HepG2 (cell line): ENCODE measurements around the gene COA5.

Source experiments
- MXI1 ChIP-seq: IDR thresholded peaks from 3 replicates; pipeline ENCODE4 v1.6.1; 2012; ENCODE audit warnings: low read depth, low read length, inconsistent platforms, borderline replicate concordance
- NCOR1 ChIP-seq: fragments of 200-600 bp; sonication (generic); IDR thresholded peaks from 2 replicates; pipeline ENCODE4 v1.7.0; 2017; ENCODE audit warnings: antibody characterized with exemption, low read length, borderline replicate concordance
- POLR2A ChIP-seq, 2 experiments: IDR thresholded peaks; 2 replicates each; pipeline ENCODE4 v1.6.1; 2011; ENCODE audit warnings: low read depth in 2 of 2, low read length in 2 of 2, mild to moderate bottlenecking in 1 of 2, moderate library complexity in 1 of 2; ENCODE audit not compliant: insufficient read depth in 1 of 2
- REPIN1 ChIP-seq: sonication (generic); formaldehyde crosslinking; IDR thresholded peaks from 2 replicates; pipeline ENCODE4 v1.8.0; 2022; ENCODE audit warnings: missing genetic modification reagents, low read depth, mild to moderate bottlenecking, borderline replicate concordance
- RNF2 ChIP-seq: fragments of 450-650 bp; conservative IDR thresholded peaks from 2 replicates; pipeline ENCODE4 v1.6.1; 2016; ENCODE audit warnings: low read depth
- RXRA ChIP-seq: sonication (generic); formaldehyde crosslinking; IDR thresholded peaks from 2 replicates; pipeline ENCODE4 v1.5.1; 2020; ENCODE audit warnings: missing genetic modification reagents
- TCF12 ChIP-seq, 2 experiments: fragments of 450-650 bp in 1 of 2; sonication (generic) in 1 of 2; formaldehyde crosslinking in 1 of 2; IDR thresholded peaks; 2 replicates each; pipeline versions ENCODE4 v1.6.1 to v1.8.0; 2017 to 2022; ENCODE audit warnings: antibody characterized with exemption in 1 of 2, mild to moderate bottlenecking in 1 of 2, missing genetic modification reagents in 1 of 2, moderate library complexity in 1 of 2
- ZNF331 ChIP-seq: sonication (generic); formaldehyde crosslinking; IDR thresholded peaks from 2 replicates; pipeline ENCODE4 v1.4.0; 2020; ENCODE audit warnings: missing genetic modification reagents
- ZNF382 ChIP-seq: sonication (generic); formaldehyde crosslinking; IDR thresholded peaks from 2 replicates; pipeline ENCODE4 v1.5.0; 2020; ENCODE audit warnings: missing genetic modification reagents, mild to moderate bottlenecking, borderline replicate concordance
- TF ChIP-seq, protein P1 (sequence below): sonication (generic); formaldehyde crosslinking; conservative IDR thresholded peaks from 2 replicates; pipeline ENCODE4 v1.4.0; 2020; ENCODE audit warnings: missing genetic modification reagents
- TF ChIP-seq, protein P2 (sequence below): sonication (generic); formaldehyde crosslinking; IDR thresholded peaks from 2 replicates; pipeline ENCODE4 v1.4.0; 2020; ENCODE audit warnings: missing genetic modification reagents; ENCODE audit errors: not compliant biosample characterization

DNA sequence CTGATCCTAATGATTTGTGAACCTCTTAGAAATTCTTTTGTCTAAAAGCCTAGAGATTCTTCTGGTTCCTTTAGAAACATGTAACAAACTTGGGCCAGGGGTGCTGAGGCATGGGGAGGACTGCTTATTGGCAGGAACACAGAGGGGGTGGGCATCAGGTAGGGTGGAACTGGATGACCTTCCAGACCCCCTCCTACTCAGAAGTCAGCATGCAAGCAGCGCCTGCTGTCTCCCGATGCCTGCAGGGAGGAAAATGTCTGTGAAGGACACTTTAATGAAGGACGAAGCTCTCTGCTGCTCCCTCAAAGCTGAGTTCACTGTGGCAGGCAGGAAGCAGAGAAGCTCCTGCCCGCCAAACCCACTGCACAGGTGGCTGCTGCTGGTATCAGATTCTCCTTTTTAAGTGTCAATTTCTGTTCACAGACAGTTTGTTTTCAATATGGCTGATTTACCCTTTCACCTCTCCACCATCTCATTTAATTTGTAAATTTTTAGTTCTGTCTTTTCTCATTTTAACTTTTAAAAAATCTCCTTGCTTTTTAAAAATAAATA lies 19.4 kb downstream of the COA5 start:
- TF ChIP-seq ZNF331 (CRISPR knock-in tag) (no peak), MXI1 (no peak), RNF2 (no peak), NCOR1 (no peak), TCF12 (IDR thresholded peaks at IDR 0.05) (no peak), TCF12 (CRISPR knock-in tag; IDR thresholded peaks at IDR 0.05) (no peak), ZNF382 (CRISPR knock-in tag) (no peak), RXRA (no peak), POLR2A (IDR thresholded peaks at IDR 0.05; ENCODE audit: insufficient read depth in 1 of 2, low read depth in 2 of 2, low read length in 2 of 2) (no peak), REPIN1 (CRISPR knock-in tag) (no peak)
- TF ChIP-seq, protein P1, sequence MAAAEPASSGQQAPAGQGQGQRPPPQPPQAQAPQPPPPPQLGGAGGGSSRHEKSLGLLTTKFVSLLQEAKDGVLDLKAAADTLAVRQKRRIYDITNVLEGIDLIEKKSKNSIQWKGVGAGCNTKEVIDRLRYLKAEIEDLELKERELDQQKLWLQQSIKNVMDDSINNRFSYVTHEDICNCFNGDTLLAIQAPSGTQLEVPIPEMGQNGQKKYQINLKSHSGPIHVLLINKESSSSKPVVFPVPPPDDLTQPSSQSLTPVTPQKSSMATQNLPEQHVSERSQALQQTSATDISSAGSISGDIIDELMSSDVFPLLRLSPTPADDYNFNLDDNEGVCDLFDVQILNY (CRISPR knock-in tag), result no peak
- TF ChIP-seq, protein P2, sequence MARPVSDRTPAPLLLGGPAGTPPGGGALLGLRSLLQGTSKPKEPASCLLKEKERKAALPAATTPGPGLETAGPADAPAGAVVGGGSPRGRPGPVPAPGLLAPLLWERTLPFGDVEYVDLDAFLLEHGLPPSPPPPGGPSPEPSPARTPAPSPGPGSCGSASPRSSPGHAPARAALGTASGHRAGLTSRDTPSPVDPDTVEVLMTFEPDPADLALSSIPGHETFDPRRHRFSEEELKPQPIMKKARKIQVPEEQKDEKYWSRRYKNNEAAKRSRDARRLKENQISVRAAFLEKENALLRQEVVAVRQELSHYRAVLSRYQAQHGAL (CRISPR knock-in tag), result no peak
